ENCODE measurements around the gene ADAM12.
"Not testable (repeated sequence)": the region's sequence is repeated elsewhere in the genome, so short reads cannot be mapped to it uniquely, and the experiment has no call there.

Gene ADAM12

GRCh38 chr10:126054191-126054590, 334.1 kb downstream of the ADAM12 start:
- no peak for DNase-seq (ENCODE audit: low read depth in 2 of 2)

- no peak for DNase-seq (ENCODE audit: low read depth in 2 of 2)
These were observed 336.1 kb downstream of the ADAM12 start for GRCh38 chr10:126052171-126052570.

GRCh38 chr10:126049759-126050700, 338.2 kb downstream of the ADAM12 start:
- DNase-seq (ENCODE audit: low read depth in 2 of 2) = no peak

- DNase-seq (ENCODE audit: low read depth in 2 of 2) = not testable (repeated sequence)
These were observed 340.5 kb downstream of the ADAM12 start for GRCh38 chr10:126047749-126048148.

- DNase-seq (ENCODE audit: low read depth in 2 of 2) = no peak
These were observed 341.4 kb downstream of the ADAM12 start for GRCh38 chr10:126046831-126047230.

GRCh38 chr10:126045861-126046260, 342.4 kb downstream of the ADAM12 start:
- no peak for DNase-seq (ENCODE audit: low read depth in 2 of 2)

GRCh38 chr10:126043389-126043788, 344.9 kb downstream of the ADAM12 start:
- no peak for DNase-seq (ENCODE audit: low read depth in 2 of 2)

- no peak for DNase-seq (ENCODE audit: low read depth in 2 of 2)
These were observed 345.4 kb downstream of the ADAM12 start for GRCh38 chr10:126042906-126043305.

- no peak for DNase-seq (ENCODE audit: low read depth in 2 of 2)
These were observed 345.9 kb downstream of the ADAM12 start for GRCh38 chr10:126042354-126042753.

- peak; percentile 18 to 36 for DNase-seq (ENCODE audit: low read depth in 2 of 2)
These were observed 346.5 kb downstream of the ADAM12 start for GRCh38 chr10:126041804-126042231.

- no peak for DNase-seq (ENCODE audit: low read depth in 2 of 2)
These were observed 347.2 kb downstream of the ADAM12 start for GRCh38 chr10:126041117-126041516.

- no peak for DNase-seq (ENCODE audit: low read depth in 2 of 2)
These were observed 350.3 kb downstream of the ADAM12 start for GRCh38 chr10:126037946-126038345.

GRCh38 chr10:126036515-126036914, 351.8 kb downstream of the ADAM12 start:
- DNase-seq (ENCODE audit: low read depth in 2 of 2) = no peak

GRCh38 chr10:126034586-126034985, 353.7 kb downstream of the ADAM12 start:
- DNase-seq (ENCODE audit: low read depth in 2 of 2) = no peak

GRCh38 chr10:126029999-126030398, 358.3 kb downstream of the ADAM12 start:
- DNase-seq (ENCODE audit: low read depth in 2 of 2) = no peak

GRCh38 chr10:126027692-126028091, 360.6 kb downstream of the ADAM12 start:
- DNase-seq (ENCODE audit: low read depth in 2 of 2) = no peak

- DNase-seq (ENCODE audit: low read depth in 2 of 2) = no peak
These were observed 365.4 kb downstream of the ADAM12 start for GRCh38 chr10:126022841-126023240.

GRCh38 chr10:126021833-126022500, 366.3 kb downstream of the ADAM12 start:
- no peak for DNase-seq (ENCODE audit: low read depth in 2 of 2)

GRCh38 chr10:126017961-126018560, 370.2 kb downstream of the ADAM12 start:
- DNase-seq (ENCODE audit: low read depth in 2 of 2) = no peak

- no peak for DNase-seq (ENCODE audit: low read depth in 2 of 2)
These were observed 371.4 kb downstream of the ADAM12 start for GRCh38 chr10:126016882-126017281.

- no peak for DNase-seq (ENCODE audit: low read depth in 2 of 2)
These were observed 372.0 kb downstream of the ADAM12 start for GRCh38 chr10:126016156-126016805.

GRCh38 chr10:126015413-126015812, 372.9 kb downstream of the ADAM12 start:
- DNase-seq (ENCODE audit: low read depth in 2 of 2) = no peak

Measured in stimulated activated CD4-positive, alpha-beta T cell treated with anti-CD3 and anti-CD28 coated beads, Interleukin-1b, Interleukin-23, amount 100 ng/mL, for 4 hours (primary cell).